ENCODE results near the gene HSP90AA1. TPM values are rescaled to one million over a fixed set of nuclear protein-coding genes. Genes with fewer than 3 reads are reported as not detected.
"Not testable (repeated sequence)": the region's sequence is repeated elsewhere in the genome, so short reads cannot be mapped to it uniquely, and the experiment has no call there.

The HSP90AA1 gene
- total and polyA plus RNA-seq, 2 experiments from 2014 or later: 371 to 655 TPM

DNA sequence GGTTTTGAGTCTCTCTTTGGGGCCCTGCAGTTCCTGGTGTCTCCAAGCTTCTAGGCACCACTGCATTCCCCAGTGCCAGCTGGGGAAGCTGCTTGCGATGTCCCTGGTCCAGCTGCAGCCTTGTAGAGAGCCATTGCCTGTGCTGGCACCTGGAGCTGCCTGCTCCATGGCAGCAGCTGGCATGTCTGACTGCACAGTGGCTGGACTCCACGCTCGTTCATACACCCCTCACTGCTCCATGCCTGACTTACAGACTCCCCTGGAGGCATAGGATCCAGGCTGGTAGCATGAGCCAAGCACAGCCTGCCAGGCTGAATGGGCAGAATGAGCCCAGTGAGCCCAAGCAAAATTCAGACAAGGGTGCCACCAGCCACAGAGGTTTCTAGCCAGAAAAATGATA, 31.0 kb upstream of the HSP90AA1 start:
- WGBS, 2 experiments (ENCODE audit: low coverage in 1 of 2, low lambda C conversion rate in 2 of 2, missing lambda C conversion rate in 2 of 2): 90 to 93% methylated on average over 3 of the region's 3 CpGs
- TF ChIP-seq EZH2 (IDR thresholded peaks at IDR 0.05; ENCODE audit: insufficient read depth, poor library complexity, severe bottlenecking) (no peak), EZH2phosphoT487 (IDR thresholded peaks at IDR 0.05; ENCODE audit: insufficient read depth, low read depth) (no peak)
- DNase-seq: no peak
- no peak overlapping the region for H3K9ac ChIP-seq
- in situ Hi-C loops (cut with MboI): no loop called here
- no peaks in the 10 kb centered on the region for H3K9me3 ChIP-seq (ENCODE audit: low read depth)
- H3K27me3 ChIP-seq (replicated peaks; ENCODE audit: insufficient read depth): no peaks in the 10 kb centered on the region
- H3K79me2 ChIP-seq (ENCODE audit: insufficient read depth): no peaks in the 10 kb centered on the region
- no peak overlapping the region for H3K27ac ChIP-seq
- no peak overlapping the region for H3K4me3 ChIP-seq
- no peaks in the 10 kb centered on the region for H4K20me1 ChIP-seq (ENCODE audit: insufficient read depth)
- H2AFZ ChIP-seq: no peak overlapping the region
- no peaks in the 10 kb centered on the region for H3K36me3 ChIP-seq (ENCODE audit: low read depth)
- H3K9me2 ChIP-seq (ENCODE audit: insufficient read depth): no peaks in the 10 kb centered on the region
- H3K4me2 ChIP-seq (ENCODE audit: unreplicated experiment): no peak overlapping the region
- no peaks in the 10 kb centered on the region for H3K4me1 ChIP-seq (ENCODE audit: insufficient read depth)
- no peaks in the 10 kb centered on the region for H3F3A ChIP-seq (ENCODE audit: insufficient read depth)

DNA sequence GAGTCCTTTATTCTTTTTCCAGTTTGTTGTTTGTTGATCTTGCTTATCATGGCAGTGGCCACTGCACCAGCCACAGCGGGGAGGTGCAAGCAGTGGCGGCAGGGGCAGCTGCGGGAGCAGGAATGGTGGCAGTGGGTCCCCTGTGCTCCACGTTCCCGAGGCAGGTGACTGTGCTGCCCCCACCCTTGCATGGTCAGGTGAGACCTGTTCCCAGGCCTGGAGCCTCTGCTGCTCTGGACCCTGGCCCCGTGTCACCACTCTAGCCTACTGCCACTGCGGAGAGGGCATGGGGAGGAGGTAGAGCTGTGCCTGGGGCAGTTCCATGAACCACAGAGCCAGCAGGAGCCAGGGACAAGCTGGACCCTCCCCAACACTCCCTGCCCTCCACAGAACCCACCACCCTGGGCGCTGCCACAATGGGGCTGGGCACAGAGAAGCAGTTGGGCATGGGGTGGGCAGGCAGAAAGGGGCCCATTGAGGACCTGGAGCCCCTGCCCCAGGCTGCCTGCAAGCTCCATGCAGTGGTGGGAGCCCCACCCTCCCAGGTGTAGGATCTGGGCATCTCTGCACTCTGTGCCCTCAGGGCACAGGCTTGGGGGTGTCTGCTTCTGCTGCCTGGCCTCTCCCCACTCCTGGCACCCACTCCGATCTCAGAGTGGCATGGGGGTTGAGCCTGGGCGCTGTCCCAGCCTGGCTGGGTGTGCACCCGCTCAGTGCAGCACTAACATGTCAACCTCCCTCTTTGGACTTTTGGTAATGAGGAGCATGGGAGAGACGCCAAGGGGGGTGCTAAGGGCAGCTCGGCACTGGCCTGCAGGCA, 29.7 kb upstream of the HSP90AA1 start:
- Histone ChIP-seq H3K4me1 (ENCODE audit: insufficient read depth) (no peaks in the 10 kb centered on the region), H3K9ac (no peak overlapping the region), H4K20me1 (ENCODE audit: insufficient read depth) (no peaks in the 10 kb centered on the region), H3K27ac (no peak overlapping the region), H3F3A (ENCODE audit: insufficient read depth) (no peaks in the 10 kb centered on the region), H3K4me2 (ENCODE audit: unreplicated experiment) (no peak overlapping the region), H3K9me3 (ENCODE audit: low read depth) (no peaks in the 10 kb centered on the region), H3K4me3 (no peak overlapping the region), H3K79me2 (ENCODE audit: insufficient read depth) (no peaks in the 10 kb centered on the region), H2AFZ (no peak overlapping the region), H3K9me2 (ENCODE audit: insufficient read depth) (no peaks in the 10 kb centered on the region), H3K36me3 (ENCODE audit: low read depth) (no peaks in the 10 kb centered on the region), H3K27me3 (replicated peaks; ENCODE audit: insufficient read depth) (no peaks in the 10 kb centered on the region)
- TF ChIP-seq EZH2 (IDR thresholded peaks at IDR 0.05; ENCODE audit: insufficient read depth, poor library complexity, severe bottlenecking) (no peak), EZH2phosphoT487 (IDR thresholded peaks at IDR 0.05; ENCODE audit: insufficient read depth, low read depth) (no peak)
- DNase-seq: no peak
- in situ Hi-C loops (cut with MboI): no loop called here
- 93 to 96% methylated on average over 13 of the region's 13 CpGs for WGBS, 2 experiments (ENCODE audit: low coverage in 1 of 2, low lambda C conversion rate in 2 of 2, missing lambda C conversion rate in 2 of 2)

DNA sequence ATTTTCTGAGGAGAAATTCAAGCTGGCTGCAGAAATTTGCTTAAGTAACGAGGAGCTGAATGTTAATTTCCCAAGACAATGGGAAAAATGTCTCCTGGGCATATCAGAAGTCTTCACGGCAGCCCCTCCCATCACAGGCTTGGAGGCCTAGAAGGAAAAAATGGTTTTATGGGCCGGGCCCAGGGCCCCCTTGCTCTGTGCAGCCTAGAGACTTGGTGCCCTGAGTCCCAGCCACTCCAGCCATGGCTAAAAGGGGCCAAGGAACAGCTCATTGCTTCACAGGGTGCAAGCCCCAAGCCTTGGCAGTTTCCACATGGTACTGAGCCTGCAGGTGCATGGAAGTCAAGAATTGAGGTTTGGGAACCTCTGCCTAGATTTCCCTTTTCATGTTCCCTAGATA, 24.3 kb upstream of the HSP90AA1 start:
- H3K4me2 ChIP-seq (ENCODE audit: unreplicated experiment): no peak overlapping the region
- no peaks in the 10 kb centered on the region for H3K9me2 ChIP-seq (ENCODE audit: insufficient read depth)
- TF ChIP-seq EZH2phosphoT487 (IDR thresholded peaks at IDR 0.05; ENCODE audit: insufficient read depth, low read depth) (no peak), EZH2 (IDR thresholded peaks at IDR 0.05; ENCODE audit: insufficient read depth, poor library complexity, severe bottlenecking) (no peak)
- no peaks in the 10 kb centered on the region for H3F3A ChIP-seq (ENCODE audit: insufficient read depth)
- no peaks in the 10 kb centered on the region for H3K36me3 ChIP-seq (ENCODE audit: low read depth)
- H2AFZ ChIP-seq: no peak overlapping the region
- H3K27ac ChIP-seq: no peak overlapping the region
- H3K9ac ChIP-seq: no peak overlapping the region
- in situ Hi-C loops (cut with MboI): no loop called here
- H3K79me2 ChIP-seq (ENCODE audit: insufficient read depth): no peaks in the 10 kb centered on the region
- no peaks in the 10 kb centered on the region for H4K20me1 ChIP-seq (ENCODE audit: insufficient read depth)
- DNase-seq: no peak
- H3K9me3 ChIP-seq (ENCODE audit: low read depth): no peaks in the 10 kb centered on the region
- no peaks in the 10 kb centered on the region for H3K4me1 ChIP-seq (ENCODE audit: insufficient read depth)
- no peaks in the 10 kb centered on the region for H3K27me3 ChIP-seq (replicated peaks; ENCODE audit: insufficient read depth)
- H3K4me3 ChIP-seq: no peak overlapping the region
- WGBS, 2 experiments (ENCODE audit: low coverage in 1 of 2, low lambda C conversion rate in 2 of 2, missing lambda C conversion rate in 2 of 2): 88 to 94% methylated on average over 3 of the region's 3 CpGs

DNA sequence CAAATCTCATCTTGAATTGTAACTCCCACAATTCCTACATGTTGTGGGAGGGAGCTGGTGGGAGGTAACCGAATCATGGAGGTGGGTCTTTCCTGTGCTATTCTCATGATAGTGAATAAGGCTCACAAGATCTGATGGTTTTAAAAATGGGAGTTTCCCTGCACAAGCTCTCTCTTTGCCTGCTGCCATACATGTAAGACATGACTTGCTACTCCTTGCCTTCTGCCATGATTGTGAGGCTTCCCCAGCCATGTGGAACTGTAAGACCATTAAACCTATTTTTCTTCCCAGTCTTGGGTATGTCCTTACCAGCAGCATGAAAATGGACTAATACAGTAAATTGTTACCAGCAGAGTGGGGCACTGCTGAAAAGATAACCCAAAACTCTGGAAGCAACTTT, 22.5 kb upstream of the HSP90AA1 start:
- 88 to 90% methylated on average over 1 of the region's 1 CpG for WGBS, 2 experiments (ENCODE audit: low coverage in 1 of 2, low lambda C conversion rate in 2 of 2, missing lambda C conversion rate in 2 of 2)

More for the DNA sequence above, 22.5 kb upstream of the HSP90AA1 start:
- H3K27ac ChIP-seq; DNase-seq; H3K4me2 ChIP-seq (ENCODE audit: unreplicated experiment); H4K20me1 ChIP-seq (ENCODE audit: insufficient read depth); H3K4me3 ChIP-seq; H3K9ac ChIP-seq; H3K27me3 ChIP-seq (replicated peaks; ENCODE audit: insufficient read depth); H3K36me3 ChIP-seq (ENCODE audit: low read depth); in situ Hi-C loops (cut with MboI); H3K9me3 ChIP-seq (ENCODE audit: low read depth); H2AFZ ChIP-seq; H3F3A ChIP-seq (ENCODE audit: insufficient read depth); H3K79me2 ChIP-seq (ENCODE audit: insufficient read depth); H3K4me1 ChIP-seq (ENCODE audit: insufficient read depth); H3K9me2 ChIP-seq (ENCODE audit: insufficient read depth): not testable (repeated sequence)

All from GM23248 (cell line).